SU-DHL-6 (cell line): ENCODE measurements around the gene FAM107B.

Experiments
- CTCF ChIP-seq: fragments of 200-600 bp; sonication (generic); IDR thresholded peaks from one replicate; pipeline ENCODE4 v1.5.1; 2017; ENCODE audit warnings: antibody characterized with exemption, mild to moderate bottlenecking, low read length, moderate library complexity; ENCODE audit not compliant: insufficient read depth, poor library complexity, severe bottlenecking
- EZH2phosphoT487 ChIP-seq: fragments of 200-600 bp; sonication (generic), shearing (Covaris generic); conservative IDR thresholded peaks from 2 replicates; pipeline ENCODE4 v1.6.1; 2018; ENCODE audit warnings: mild to moderate bottlenecking, antibody characterized with exemption, low read length, moderate library complexity, mixed read lengths

- no peak for TF ChIP-seq EZH2phosphoT487
- TF ChIP-seq CTCF, result no peak
Measured at GRCh38 chr10:14649739-14650138, 125.0 kb downstream of the FAM107B start.
